ENCODE measurements around the gene RABL3.

The RABL3 gene

GRCh38 chr3:120648290-120648689 lies 94.0 kb downstream of the RABL3 start:
- TF ChIP-seq GATA3 (IDR thresholded peaks at IDR 0.05; ENCODE audit: low read depth, low read length) (no peak), GATA2 (IDR thresholded peaks at IDR 0.05; ENCODE audit: low read depth, low read length) (no peak)

- TF ChIP-seq GATA2 (IDR thresholded peaks at IDR 0.05; ENCODE audit: low read depth, low read length) (no peak), GATA3 (IDR thresholded peaks at IDR 0.05; ENCODE audit: low read depth, low read length) (no peak)
Measured at GRCh38 chr3:120646771-120647432, 95.4 kb downstream of the RABL3 start.

- TF ChIP-seq GATA2 (IDR thresholded peaks at IDR 0.05; ENCODE audit: low read depth, low read length) (no peak), GATA3 (IDR thresholded peaks at IDR 0.05; ENCODE audit: low read depth, low read length) (no peak)
Measured at GRCh38 chr3:120645083-120645845, 97.1 kb downstream of the RABL3 start.

DNA sequence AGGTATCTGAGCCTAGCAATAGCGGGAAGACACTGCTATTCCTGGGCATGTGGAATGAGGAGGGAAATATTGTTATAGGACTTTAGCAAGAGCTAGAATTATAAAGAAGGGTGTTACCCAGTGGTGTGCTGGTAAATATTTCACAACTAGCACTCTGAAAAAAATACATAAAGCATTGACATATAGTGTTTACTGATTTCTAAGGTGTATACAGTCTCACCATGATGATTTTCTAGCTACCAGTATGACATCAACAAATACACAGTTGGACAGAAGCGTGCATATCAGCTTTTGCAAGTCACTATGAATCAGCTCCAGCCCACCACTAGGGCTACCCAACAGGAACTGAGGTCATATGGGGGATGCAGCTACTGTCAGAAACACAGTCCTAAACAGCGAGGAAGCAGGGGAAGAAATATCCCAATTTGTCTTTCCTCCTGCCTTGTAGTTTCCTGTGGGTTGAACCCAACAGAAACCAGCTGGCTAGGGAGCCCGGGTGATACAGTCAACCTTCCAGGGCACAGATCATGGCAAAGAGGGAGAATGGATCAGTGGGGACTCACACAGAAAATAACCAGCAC lies 99.9 kb downstream of the RABL3 start:
- no peak for TF ChIP-seq GATA2 (IDR thresholded peaks at IDR 0.05; ENCODE audit: low read depth, low read length)
- no peak for TF ChIP-seq GATA3 (IDR thresholded peaks at IDR 0.05; ENCODE audit: low read depth, low read length)

DNA sequence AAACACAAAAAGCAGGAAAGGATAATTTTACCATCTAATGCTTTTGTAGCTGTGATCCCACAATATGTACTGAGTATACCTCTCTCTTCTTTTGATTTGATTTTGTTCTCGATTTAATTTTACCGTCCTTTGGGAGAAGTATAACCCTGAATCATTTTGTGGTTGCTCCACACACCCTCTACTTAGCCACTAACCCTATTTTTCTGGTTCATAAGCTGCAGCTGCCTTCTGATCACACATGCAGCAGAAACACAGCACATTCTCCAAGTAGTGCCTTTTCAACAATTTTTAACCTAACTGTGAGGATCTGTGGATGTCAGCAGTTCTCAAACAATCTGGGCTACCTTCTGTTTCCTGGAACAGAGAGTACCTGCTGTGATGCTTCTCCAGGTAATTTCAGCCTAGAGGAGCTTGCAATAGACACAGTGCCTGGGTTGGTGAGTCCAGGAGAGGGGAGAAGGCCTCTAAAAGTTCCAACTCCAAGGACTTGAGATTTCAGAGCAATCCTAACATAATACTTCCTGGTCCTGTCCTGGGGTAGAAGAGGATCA lies 100.5 kb downstream of the RABL3 start:
- TF ChIP-seq GATA2 (IDR thresholded peaks at IDR 0.05; ENCODE audit: low read depth, low read length) (no peak), GATA3 (IDR thresholded peaks at IDR 0.05; ENCODE audit: low read depth, low read length) (no peak)

GRCh38 chr3:120640231-120640630 lies 102.1 kb downstream of the RABL3 start:
- TF ChIP-seq GATA2 (IDR thresholded peaks at IDR 0.05; ENCODE audit: low read depth, low read length) (no peak), GATA3 (IDR thresholded peaks at IDR 0.05; ENCODE audit: low read depth, low read length) (no peak)

DNA sequence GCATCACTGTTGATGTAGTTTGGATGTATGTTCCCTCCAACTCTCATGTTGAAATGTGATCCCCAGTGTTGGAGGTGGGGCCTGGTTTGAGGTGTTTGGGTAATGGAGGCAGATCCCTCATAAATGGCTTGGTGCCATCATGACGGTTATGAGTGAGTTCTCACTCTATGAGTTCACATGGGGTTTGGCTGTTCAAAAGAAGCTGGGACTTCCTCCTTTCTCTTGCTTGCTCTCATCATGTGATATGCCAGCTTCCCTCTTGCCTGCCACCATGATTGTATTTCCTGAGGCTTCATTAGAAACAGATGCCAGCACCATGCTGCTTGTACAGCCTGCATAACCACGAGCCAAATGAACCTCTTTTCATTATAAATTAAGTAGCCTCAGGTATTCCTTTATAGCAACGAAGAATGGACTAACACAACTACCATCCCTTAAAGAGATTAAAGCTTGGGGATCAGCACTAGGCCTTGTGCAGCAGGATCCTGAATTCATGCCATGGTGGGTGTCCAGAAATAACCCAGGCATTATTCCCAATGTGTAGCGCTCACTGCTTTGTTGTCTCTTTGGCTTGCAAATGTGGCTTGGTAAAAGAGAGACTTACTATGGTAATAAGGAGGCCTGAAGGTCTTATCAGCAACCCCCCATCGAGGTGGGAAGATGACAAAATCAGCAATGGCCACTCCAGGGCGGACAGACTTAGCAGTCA lies 104.3 kb downstream of the RABL3 start:
- no peak for TF ChIP-seq GATA2 (IDR thresholded peaks at IDR 0.05; ENCODE audit: low read depth, low read length)
- no peak for TF ChIP-seq GATA3 (IDR thresholded peaks at IDR 0.05; ENCODE audit: low read depth, low read length)

DNA sequence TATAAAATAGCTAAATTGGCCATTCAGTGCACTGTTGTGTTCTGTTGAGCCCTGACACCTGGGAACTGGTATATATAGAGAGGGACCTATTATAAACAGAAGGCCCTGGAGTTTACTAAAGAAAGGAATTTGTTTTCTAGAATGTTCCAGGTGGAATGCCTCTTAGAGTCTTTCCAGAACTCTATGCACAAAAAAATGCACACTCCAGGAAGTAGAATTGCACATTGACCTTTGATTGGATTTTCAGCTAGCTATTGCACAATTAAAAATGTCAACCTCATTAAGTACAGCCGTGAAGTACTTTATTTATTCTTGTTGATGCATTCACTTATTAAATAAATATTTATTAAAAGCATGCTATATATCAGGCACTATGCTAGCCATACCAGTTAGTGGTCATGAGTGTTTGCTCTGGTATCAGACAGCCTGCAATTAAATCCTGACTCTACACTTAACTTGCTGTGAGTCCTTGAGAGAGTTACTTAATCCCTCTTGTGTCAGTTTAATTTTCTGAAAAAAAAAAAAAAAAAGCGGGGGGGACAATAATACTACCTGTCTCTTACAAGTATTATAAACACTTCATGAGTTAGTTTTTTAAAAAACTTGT lies 105.4 kb downstream of the RABL3 start:
- TF ChIP-seq GATA3 (IDR thresholded peaks at IDR 0.05; ENCODE audit: low read depth, low read length) (no peak), GATA2 (IDR thresholded peaks at IDR 0.05; ENCODE audit: low read depth, low read length) (no peak)

Measured in SH-SY5Y (cell line).